CD8-positive, alpha-beta memory T cell (primary cell): ENCODE results near the gene RGS14. TPM values are rescaled to one million over a fixed set of nuclear protein-coding genes. Genes with fewer than 3 reads are reported as not detected.

Experiments used
- CTCF ChIA-PET: fragments of 350-600 bp; sonication (Branson Sonifier 250); formaldehyde crosslinking; loops from one replicate; lab custom pipeline; 2021; ENCODE audit warnings: antibody characterized with exemption; lab: Charles Lee
- POLR2A ChIA-PET: fragments of 350-600 bp; sonication (Branson Sonifier 250); formaldehyde crosslinking; loops from one replicate; lab custom pipeline; 2021; ENCODE audit warnings: antibody characterized with exemption; lab: Charles Lee
- DNase-seq, 5 donors: peaks; one replicate each; pipeline versions ENCODE4 v3.0.0 to v3.0.0-alpha.2; 2020 to 2022; ENCODE audit warnings: mixed read lengths in 1 of 5
- H3K27ac ChIP-seq: one replicate; pipeline ENCODE4 v1.7.0; 2013; ENCODE audit warnings: low read depth, mild to moderate bottlenecking, low read length, moderate library complexity
- H3K27me3 ChIP-seq: 2 replicates; pipeline ENCODE4 v1.7.0; 2013; ENCODE audit warnings: low read length, mild to moderate bottlenecking; ENCODE audit not compliant: insufficient read depth, poor library complexity, severe bottlenecking
- H3K36me3 ChIP-seq: 2 replicates; pipeline ENCODE4 v1.7.0; 2013; ENCODE audit warnings: mild to moderate bottlenecking, low read length, moderate library complexity; ENCODE audit not compliant: insufficient read depth
- H3K4me1 ChIP-seq: 2 replicates; pipeline ENCODE4 v1.7.0; 2013; ENCODE audit warnings: mild to moderate bottlenecking, low read length, moderate library complexity; ENCODE audit not compliant: insufficient read depth
- H3K4me3 ChIP-seq: 2 replicates; pipeline ENCODE4 v1.7.0; 2013; ENCODE audit warnings: mild to moderate bottlenecking, low read length
- H3K9me3 ChIP-seq: 2 replicates; pipeline ENCODE4 v1.7.0; 2013; ENCODE audit warnings: mild to moderate bottlenecking, low read length
- H3K27ac Mint-ChIP-seq, 8 donors: one replicate each; pipeline ENCODE4 v1.8.0; 2020 to 2021; ENCODE audit warnings: mixed read lengths in 8 of 8, mild to moderate bottlenecking in 6 of 8, inconsistent platforms in 3 of 8, moderate library complexity in 3 of 8
- H3K27me3 Mint-ChIP-seq, 2 donors: one replicate each; pipeline ENCODE4 v1.8.0; 2020 to 2021; ENCODE audit warnings: mixed read lengths in 2 of 2, mild to moderate bottlenecking in 1 of 2, moderate library complexity in 1 of 2
- H3K36me3 Mint-ChIP-seq, 3 donors: one replicate each; pipeline ENCODE4 v1.8.0; 2020 to 2021; ENCODE audit warnings: mixed read lengths in 3 of 3, inconsistent platforms in 1 of 3, mild to moderate bottlenecking in 1 of 3
- H3K4me1 Mint-ChIP-seq, 3 donors: one replicate each; pipeline ENCODE4 v1.8.0; 2020 to 2021; ENCODE audit warnings: mixed read lengths in 3 of 3, inconsistent platforms in 1 of 3, mild to moderate bottlenecking in 1 of 3
- H3K4me3 Mint-ChIP-seq, 7 donors: one replicate each; pipeline ENCODE4 v1.8.0; 2020 to 2021; ENCODE audit warnings: mixed read lengths in 7 of 7, mild to moderate bottlenecking in 6 of 7, moderate library complexity in 4 of 7, inconsistent platforms in 2 of 7
- H3K9me3 Mint-ChIP-seq, 5 donors: one replicate each; pipeline ENCODE4 v1.8.0; 2020 to 2022; ENCODE audit warnings: mixed read lengths in 5 of 5, mild to moderate bottlenecking in 3 of 5, moderate library complexity in 2 of 5, inconsistent platforms in 1 of 5
- polyA plus RNA-seq: library from polyadenylated mRNA; unstranded; fragments of 300-500 nt; fragmentation: Illumina TruSeq; gene quantifications from one replicate; pipeline ENCODE4 v1.2.3, GENCODE V29; 2021
- total RNA-seq, 2 experiments: library from RNA; stranded (reverse); gene quantifications; one replicate each; pipeline ENCODE4 v1.2.3, GENCODE V29; 2021

Gene RGS14
- total and polyA plus RNA-seq, 3 experiments from 2014 or later = 60.5 to 83.5 (median 61.9) TPM

DNA sequence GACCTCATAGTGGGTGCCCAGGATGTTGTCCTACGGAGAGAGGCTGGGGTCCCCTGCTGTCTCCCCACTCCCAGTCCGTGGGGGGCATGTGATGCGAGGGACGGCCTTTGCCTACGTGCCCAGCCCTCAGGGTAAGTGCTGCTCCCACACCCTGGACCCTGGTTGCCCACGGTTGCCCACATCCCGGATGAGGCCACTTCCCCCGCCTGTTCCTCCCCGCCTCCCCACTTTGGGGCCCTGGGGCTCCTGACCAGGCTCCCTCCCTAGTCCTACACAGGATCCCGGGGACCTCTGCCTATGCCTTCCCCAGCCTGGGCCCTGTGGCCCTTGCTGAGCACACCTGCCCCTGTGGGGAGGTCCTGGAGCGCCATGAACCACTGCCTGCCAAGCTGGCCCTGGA lies 28.0 kb downstream of the RGS14 start:
- no peaks in the 10 kb centered on the region for H3K9me3 Mint-ChIP-seq
- ChIA-PET POLR2A (no interaction called here), CTCF (interaction anchor here (1.8 to 16.1 kb wide), 5 partner anchors 12 to 76 kb away, joined by 5 to 291 read pairs (median 50); partner anchors contain the start of genes PFN3 and PRR7)
- peaks cover 0 to 2% of the 10 kb centered on the region in 2 donors for H3K27me3 Mint-ChIP-seq
- no peak for DNase-seq
- Histone ChIP-seq H3K36me3 (no peaks in the 10 kb centered on the region), H3K4me3 (no peak overlapping the region), H3K4me1 (peaks cover 49% of the 10 kb centered on the region), H3K27ac (no peak overlapping the region), H3K27me3 (no peaks in the 10 kb centered on the region), H3K9me3 (no peaks in the 10 kb centered on the region)
- H3K4me1 Mint-ChIP-seq = peaks cover 33 to 48% (median 36%) of the 10 kb centered on the region in 3 donors
- H3K36me3 Mint-ChIP-seq = peaks cover 0 to 2% (median 0%) of the 10 kb centered on the region in 3 donors
- peak overlapping the region in 5 of 8 donors; percentile 26 to 72 (median 50) for H3K27ac Mint-ChIP-seq
- H3K4me3 Mint-ChIP-seq = peak overlapping the region in 2 of 7 donors; percentile 39 to 58

DNA sequence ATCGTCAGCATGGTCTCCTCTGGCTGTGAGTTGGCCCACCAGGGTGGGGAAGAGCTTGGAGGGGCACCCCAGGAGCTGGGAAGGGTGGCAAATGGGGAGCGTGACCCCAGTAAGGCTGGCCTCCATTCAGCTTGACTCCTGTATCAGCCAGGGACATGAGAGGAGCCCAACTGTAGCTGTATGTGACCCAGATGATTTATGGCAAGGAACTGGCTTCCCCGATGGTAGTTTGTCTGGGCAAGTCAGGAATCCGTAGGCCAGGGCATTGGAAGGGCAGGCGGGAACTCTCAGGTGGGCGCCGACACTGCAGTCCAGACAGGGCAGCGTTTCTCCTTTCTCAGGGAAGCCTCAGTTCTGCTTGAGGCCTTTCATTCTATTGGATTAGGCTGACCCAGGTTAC lies 28.8 kb downstream of the RGS14 start:
- Histone ChIP-seq H3K4me1 (peaks cover 54% of the 10 kb centered on the region), H3K27me3 (no peaks in the 10 kb centered on the region), H3K4me3 (no peak overlapping the region), H3K36me3 (no peaks in the 10 kb centered on the region), H3K9me3 (no peaks in the 10 kb centered on the region), H3K27ac (no peak overlapping the region)
- no peak for DNase-seq
- Mint-ChIP-seq H3K4me3 (no peak overlapping the region), H3K4me1 (peaks cover 41 to 53% (median 44%) of the 10 kb centered on the region in 3 donors), H3K27me3 (peaks cover 0 to 2% of the 10 kb centered on the region in 2 donors), H3K9me3 (no peaks in the 10 kb centered on the region), H3K27ac (peak overlapping the region in 2 of 8 donors; percentile 6 to 27), H3K36me3 (peaks cover 0 to 2% (median 0%) of the 10 kb centered on the region in 3 donors)
- POLR2A ChIA-PET = interaction anchor here (1.2 kb wide), 1 partner anchor 14 kb away, joined by 3 read pairs; no protein-coding TSS in a partner anchor
- CTCF ChIA-PET = interaction anchor here (1.8 to 16.1 kb wide), 5 partner anchors 13 to 77 kb away, joined by 5 to 291 read pairs (median 50); partner anchors contain the start of genes PFN3 and PRR7

- Mint-ChIP-seq H3K4me3 (no peak overlapping the region), H3K36me3 (peaks cover 0 to under 1% (median 0%) of the 10 kb centered on the region in 3 donors), H3K4me1 (peaks cover 41 to 51% (median 43%) of the 10 kb centered on the region in 3 donors), H3K27ac (peak overlapping the region in 3 of 8 donors; percentile 54 to 89 (median 61)), H3K27me3 (peaks cover 0 to 2% of the 10 kb centered on the region in 2 donors), H3K9me3 (no peaks in the 10 kb centered on the region)
- Histone ChIP-seq H3K4me3 (no peak overlapping the region), H3K27ac (no peak overlapping the region), H3K4me1 (peaks cover 52% of the 10 kb centered on the region), H3K36me3 (no peaks in the 10 kb centered on the region), H3K27me3 (no peaks in the 10 kb centered on the region), H3K9me3 (no peaks in the 10 kb centered on the region)
- DNase-seq = no peak
- CTCF ChIA-PET = interaction anchor here (2.3 to 16.1 kb wide), 5 partner anchors 17 to 113 kb away, joined by 9 to 291 read pairs (median 136); partner anchors contain the start of genes PDLIM7, PFN3 and PRR7
- POLR2A ChIA-PET = interaction anchor here (1.2 kb wide), 1 partner anchor 15 kb away, joined by 3 read pairs; no protein-coding TSS in a partner anchor
Measured at GRCh38 chr5:177387405-177387804, 29.7 kb downstream of the RGS14 start.

GRCh38 chr5:177388521-177389052 lies 30.9 kb downstream of the RGS14 start:
- no peaks in the 10 kb centered on the region for H3K36me3 Mint-ChIP-seq
- DNase-seq = no peak
- no peaks in the 10 kb centered on the region for H3K9me3 Mint-ChIP-seq
- Histone ChIP-seq H3K4me3 (no peak overlapping the region), H3K4me1 (peaks cover 46% of the 10 kb centered on the region), H3K27ac (peak overlapping the region; percentile 49), H3K9me3 (no peaks in the 10 kb centered on the region), H3K27me3 (no peaks in the 10 kb centered on the region), H3K36me3 (no peaks in the 10 kb centered on the region)
- H3K27me3 Mint-ChIP-seq = no peaks in the 10 kb centered on the region
- ChIA-PET POLR2A (interaction anchor here (0.9 to 3.3 kb wide), 11 partner anchors 8 to 255 kb away, joined by 3 to 48 read pairs (median 4); partner anchors contain the start of genes LMAN2, PDLIM7 and PRR7), CTCF (interaction anchor here (1.1 to 16.1 kb wide), 17 partner anchors 10 to 276 kb away, joined by 3 to 291 read pairs (median 27); partner anchors contain the start of genes GRK6, PDLIM7, PFN3 and PRR7)
- H3K4me1 Mint-ChIP-seq = peaks cover 41 to 47% (median 42%) of the 10 kb centered on the region in 3 donors
- H3K27ac Mint-ChIP-seq = peak overlapping the region; percentile 71 to 99 (median 91)
- peak overlapping the region in 6 of 7 donors; percentile 9 to 78 (median 62) for H3K4me3 Mint-ChIP-seq

- Histone ChIP-seq H3K36me3 (no peaks in the 10 kb centered on the region), H3K4me3 (peak overlapping the region; percentile 18), H3K27ac (peak overlapping the region; percentile 49), H3K27me3 (no peaks in the 10 kb centered on the region), H3K4me1 (peaks cover 46% of the 10 kb centered on the region), H3K9me3 (no peaks in the 10 kb centered on the region)
- Mint-ChIP-seq H3K36me3 (no peaks in the 10 kb centered on the region), H3K4me3 (peak overlapping the region; percentile 12 to 78 (median 63)), H3K9me3 (no peaks in the 10 kb centered on the region), H3K27me3 (no peaks in the 10 kb centered on the region), H3K27ac (peak overlapping the region; percentile 71 to 99 (median 91)), H3K4me1 (peaks cover 41 to 47% (median 42%) of the 10 kb centered on the region in 3 donors)
- POLR2A ChIA-PET = interaction anchor here (0.7 to 3.3 kb wide), 17 partner anchors 9 to 256 kb away, joined by 3 to 48 read pairs (median 4); partner anchors contain the start of genes GRK6, LMAN2, PDLIM7 and PRR7
- CTCF ChIA-PET = interaction anchor here (0.5 to 16.1 kb wide), 30 partner anchors 8 to 277 kb away, joined by 3 to 291 read pairs (median 8); partner anchors contain the start of genes GRK6, LMAN2, PDLIM7 and PFN3
- peak; percentile 31 to 76 (median 59) for DNase-seq
Measured at GRCh38 chr5:177389241-177390169, 31.8 kb downstream of the RGS14 start.

DNA sequence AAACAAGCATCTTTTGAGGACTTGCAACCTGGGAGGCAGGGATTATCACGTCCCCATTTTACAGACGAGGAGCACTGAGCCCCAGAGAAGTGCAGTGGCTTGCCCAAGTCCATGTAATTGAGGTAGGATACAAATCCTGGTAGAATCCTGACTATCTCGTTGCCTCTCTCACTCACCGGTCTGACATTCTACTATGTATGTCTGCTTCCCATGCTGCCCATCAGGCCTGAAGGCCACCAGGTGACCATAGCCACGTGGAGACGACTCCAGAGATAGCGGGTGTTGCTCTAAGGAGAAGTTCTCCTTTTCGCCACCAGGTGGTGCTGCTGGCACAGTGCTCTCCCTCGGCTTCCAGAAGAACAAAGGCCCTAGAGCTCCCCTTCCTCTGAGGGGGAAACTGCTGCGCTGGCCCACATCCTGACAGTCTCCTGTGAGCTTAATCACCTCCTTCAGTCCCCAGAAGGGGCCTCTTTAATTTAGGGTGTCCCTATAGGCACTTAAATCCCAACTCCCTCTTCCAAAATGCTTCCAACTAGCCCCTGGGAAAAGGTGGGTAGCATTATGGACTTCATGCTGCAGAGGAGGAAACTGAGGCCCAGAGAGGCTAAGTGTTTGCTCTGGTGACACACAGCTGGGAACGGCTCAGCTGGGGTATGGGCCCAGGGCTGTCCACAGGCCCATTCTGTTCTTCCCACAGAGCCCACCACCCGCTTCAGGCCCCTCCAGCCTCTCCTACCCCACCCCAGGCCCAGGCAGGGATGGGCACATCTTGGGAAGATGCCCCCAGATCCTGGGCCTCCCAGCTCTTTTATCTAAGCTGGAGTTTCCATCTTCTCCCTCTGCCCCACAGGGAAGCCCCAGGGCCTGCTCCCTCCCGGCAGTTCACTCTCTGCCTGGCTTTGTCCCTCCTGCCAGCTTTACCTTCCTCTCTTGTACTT lies 32.9 kb downstream of the RGS14 start:
- H3K4me1 ChIP-seq = peaks cover 39% of the 10 kb centered on the region
- H3K27ac ChIP-seq = peak overlapping the region; percentile 49

More for the DNA sequence above, 32.9 kb downstream of the RGS14 start:
- peak overlapping the region; percentile 41 to 90 (median 65) for H3K4me3 Mint-ChIP-seq
- POLR2A ChIA-PET = interaction anchor here (0.6 to 3.3 kb wide), 12 partner anchors 11 to 111 kb away, joined by 3 to 48 read pairs (median 5); partner anchors contain the start of genes GRK6, LMAN2, PDLIM7 and PRELID1
- H3K9me3 Mint-ChIP-seq = no peaks in the 10 kb centered on the region
- DNase-seq = peak; percentile 76 to 90 (median 83)
- H3K9me3 ChIP-seq = no peaks in the 10 kb centered on the region
- peak overlapping the region; percentile 75 to 99 (median 93) for H3K27ac Mint-ChIP-seq
- CTCF ChIA-PET = interaction anchor here (0.6 to 16.1 kb wide), 40 partner anchors 10 to 254 kb away, joined by 3 to 291 read pairs (median 5); partner anchors contain the start of genes GRK6, LMAN2, PDLIM7 and PFN3
- H3K27me3 ChIP-seq = no peaks in the 10 kb centered on the region
- peaks cover 35 to 39% (median 36%) of the 10 kb centered on the region in 3 donors for H3K4me1 Mint-ChIP-seq
- no peaks in the 10 kb centered on the region for H3K36me3 ChIP-seq
- H3K27me3 Mint-ChIP-seq = no peaks in the 10 kb centered on the region
- H3K36me3 Mint-ChIP-seq = no peaks in the 10 kb centered on the region
- no peak overlapping the region for H3K4me3 ChIP-seq
